ENCODE results near the gene TP73.

TP73 gene

GRCh38 chr1:3633344-3634058 lies 18.8 kb upstream of the TP73 start:
- in situ Hi-C loops (cut with HindIII; ENCODE audit: low sequenced_read_pairs) = no loop called here

GRCh38 chr1:3634059-3634800 lies 18.1 kb upstream of the TP73 start:
- in situ Hi-C loops (cut with HindIII; ENCODE audit: low sequenced_read_pairs) = no loop called here

- in situ Hi-C loops (cut with HindIII; ENCODE audit: low sequenced_read_pairs) = no loop called here
Observed at GRCh38 chr1:3636080-3636479, 16.2 kb upstream of the TP73 start.

GRCh38 chr1:3636531-3636930 lies 15.8 kb upstream of the TP73 start:
- in situ Hi-C loops (cut with HindIII; ENCODE audit: low sequenced_read_pairs) = no loop called here

GRCh38 chr1:3638027-3638426 lies 14.3 kb upstream of the TP73 start:
- in situ Hi-C loops (cut with HindIII; ENCODE audit: low sequenced_read_pairs) = no loop called here

- in situ Hi-C loops (cut with HindIII; ENCODE audit: low sequenced_read_pairs) = no loop called here
Observed at GRCh38 chr1:3638676-3639075, 13.6 kb upstream of the TP73 start.

GRCh38 chr1:3639397-3639911 lies 12.9 kb upstream of the TP73 start:
- in situ Hi-C loops (cut with HindIII; ENCODE audit: low sequenced_read_pairs) = no loop called here

- in situ Hi-C loops (cut with HindIII; ENCODE audit: low sequenced_read_pairs) = loop anchor here (10.0 kb wide), 1 partner anchor 105 kb away; no protein-coding TSS in a partner anchor
Observed at GRCh38 chr1:3640121-3640837, 12.0 kb upstream of the TP73 start.

- in situ Hi-C loops (cut with HindIII; ENCODE audit: low sequenced_read_pairs) = loop anchor here (10.0 kb wide), 1 partner anchor 104 kb away; no protein-coding TSS in a partner anchor
Observed at GRCh38 chr1:3641046-3641760, 11.1 kb upstream of the TP73 start.

- in situ Hi-C loops (cut with HindIII; ENCODE audit: low sequenced_read_pairs) = loop anchor here (10.0 kb wide), 1 partner anchor 103 kb away; no protein-coding TSS in a partner anchor
Observed at GRCh38 chr1:3641816-3642215, 10.5 kb upstream of the TP73 start.

GRCh38 chr1:3642919-3643675 lies 9.2 kb upstream of the TP73 start:
- in situ Hi-C loops (cut with HindIII; ENCODE audit: low sequenced_read_pairs) = loop anchor here (10.0 kb wide), 1 partner anchor 102 kb away; no protein-coding TSS in a partner anchor

- in situ Hi-C loops (cut with HindIII; ENCODE audit: low sequenced_read_pairs) = loop anchor here (10.0 kb wide), 1 partner anchor 101 kb away; no protein-coding TSS in a partner anchor
Observed at GRCh38 chr1:3644273-3644672, 8.0 kb upstream of the TP73 start.

- in situ Hi-C loops (cut with HindIII; ENCODE audit: low sequenced_read_pairs) = loop anchor here (10.0 kb wide), 1 partner anchor 100 kb away; no protein-coding TSS in a partner anchor
Observed at GRCh38 chr1:3645247-3645646, 7.1 kb upstream of the TP73 start.

- in situ Hi-C loops (cut with HindIII; ENCODE audit: low sequenced_read_pairs) = loop anchor here (10.0 kb wide), 1 partner anchor 99 kb away; no protein-coding TSS in a partner anchor
Observed at GRCh38 chr1:3645666-3646355, 6.5 kb upstream of the TP73 start.

GRCh38 chr1:3646596-3646995 lies 5.7 kb upstream of the TP73 start:
- in situ Hi-C loops (cut with HindIII; ENCODE audit: low sequenced_read_pairs) = loop anchor here (10.0 kb wide), 1 partner anchor 98 kb away; no protein-coding TSS in a partner anchor

GRCh38 chr1:3649342-3650247 lies 2.7 kb upstream of the TP73 start, which contains the start of gene WRAP73:
Gene WRAP73, minus strand, starts transcription at chr1:3650103. Its CDS starts 104 bp downstream, at chr1:3649999.
- in situ Hi-C loops (cut with HindIII; ENCODE audit: low sequenced_read_pairs) = loop anchor here (10.0 kb wide), 1 partner anchor 95 kb away; no protein-coding TSS in a partner anchor

- in situ Hi-C loops (cut with HindIII; ENCODE audit: low sequenced_read_pairs) = no loop called here
Observed at GRCh38 chr1:3650248-3651025, 1.9 kb upstream of the TP73 start.
